ENCODE results near the gene CNIH2. TPM values are rescaled to one million over a fixed set of nuclear protein-coding genes. Genes with fewer than 3 reads are reported as not detected.

The CNIH2 gene
- total RNA-seq, 1 experiment from 2014 or later = 1.3 TPM

- H4K20me1 ChIP-seq (ENCODE audit: insufficient read depth) = no peaks in the 10 kb centered on the region
- RAD21 ChIA-PET (ENCODE audit: low non-redundant PET in 1 of 2, low total read pairs in 2 of 2, uncharacterized antibody in 2 of 2, unreplicated experiment in 2 of 2) = no interaction called here
- peaks cover 10 to 19% of the 10 kb centered on the region in 2 experiments for H3K4me1 ChIP-seq (ENCODE audit: control insufficient read depth in 1 of 2, insufficient read depth in 2 of 2, low read length in 2 of 2)
- no peak within 1 kb of the TSS for H2AFZ ChIP-seq (ENCODE audit: low read depth, low read length, poor library complexity, severe bottlenecking)
- POLR2A ChIA-PET = no interaction called here
- no peak for TF ChIP-seq TCF7L2 (IDR thresholded peaks at IDR 0.05; ENCODE audit: borderline replicate concordance, extremely low read depth, insufficient read depth, insufficient read length)
- TF ChIP-seq EGR1 (IDR thresholded peaks at IDR 0.05; ENCODE audit: low read depth) = no peak
- TF ChIP-seq, protein P1, sequence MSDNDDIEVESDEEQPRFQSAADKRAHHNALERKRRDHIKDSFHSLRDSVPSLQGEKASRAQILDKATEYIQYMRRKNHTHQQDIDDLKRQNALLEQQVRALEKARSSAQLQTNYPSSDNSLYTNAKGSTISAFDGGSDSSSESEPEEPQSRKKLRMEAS (IDR thresholded peaks at IDR 0.05) = no peak
- no peak for TF ChIP-seq CBX3 (IDR thresholded peaks at IDR 0.05; ENCODE audit: low read depth)
- TF ChIP-seq EZH2phosphoT487 (IDR thresholded peaks at IDR 0.05; ENCODE audit: borderline replicate concordance) = no peak
- no peak for TF ChIP-seq FOSL1 (IDR thresholded peaks at IDR 0.05; ENCODE audit: low read depth)
- TF ChIP-seq SP1 (IDR thresholded peaks at IDR 0.05; ENCODE audit: low read depth) = no peak
- TF ChIP-seq ZNF274 (IDR thresholded peaks at IDR 0.05; ENCODE audit: low read depth, low read length) = no peak
- TF ChIP-seq ELF1 (IDR thresholded peaks at IDR 0.05; ENCODE audit: borderline replicate concordance, low read depth) = no peak
- no peak for TF ChIP-seq ATF3 (IDR thresholded peaks at IDR 0.05)
- TF ChIP-seq YY1 (IDR thresholded peaks at IDR 0.05; ENCODE audit: extremely low read depth, insufficient replicate concordance, low read depth, low read length) = no peak
- TF ChIP-seq, protein P2, sequence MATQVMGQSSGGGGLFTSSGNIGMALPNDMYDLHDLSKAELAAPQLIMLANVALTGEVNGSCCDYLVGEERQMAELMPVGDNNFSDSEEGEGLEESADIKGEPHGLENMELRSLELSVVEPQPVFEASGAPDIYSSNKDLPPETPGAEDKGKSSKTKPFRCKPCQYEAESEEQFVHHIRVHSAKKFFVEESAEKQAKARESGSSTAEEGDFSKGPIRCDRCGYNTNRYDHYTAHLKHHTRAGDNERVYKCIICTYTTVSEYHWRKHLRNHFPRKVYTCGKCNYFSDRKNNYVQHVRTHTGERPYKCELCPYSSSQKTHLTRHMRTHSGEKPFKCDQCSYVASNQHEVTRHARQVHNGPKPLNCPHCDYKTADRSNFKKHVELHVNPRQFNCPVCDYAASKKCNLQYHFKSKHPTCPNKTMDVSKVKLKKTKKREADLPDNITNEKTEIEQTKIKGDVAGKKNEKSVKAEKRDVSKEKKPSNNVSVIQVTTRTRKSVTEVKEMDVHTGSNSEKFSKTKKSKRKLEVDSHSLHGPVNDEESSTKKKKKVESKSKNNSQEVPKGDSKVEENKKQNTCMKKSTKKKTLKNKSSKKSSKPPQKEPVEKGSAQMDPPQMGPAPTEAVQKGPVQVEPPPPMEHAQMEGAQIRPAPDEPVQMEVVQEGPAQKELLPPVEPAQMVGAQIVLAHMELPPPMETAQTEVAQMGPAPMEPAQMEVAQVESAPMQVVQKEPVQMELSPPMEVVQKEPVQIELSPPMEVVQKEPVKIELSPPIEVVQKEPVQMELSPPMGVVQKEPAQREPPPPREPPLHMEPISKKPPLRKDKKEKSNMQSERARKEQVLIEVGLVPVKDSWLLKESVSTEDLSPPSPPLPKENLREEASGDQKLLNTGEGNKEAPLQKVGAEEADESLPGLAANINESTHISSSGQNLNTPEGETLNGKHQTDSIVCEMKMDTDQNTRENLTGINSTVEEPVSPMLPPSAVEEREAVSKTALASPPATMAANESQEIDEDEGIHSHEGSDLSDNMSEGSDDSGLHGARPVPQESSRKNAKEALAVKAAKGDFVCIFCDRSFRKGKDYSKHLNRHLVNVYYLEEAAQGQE (IDR thresholded peaks at IDR 0.05; ENCODE audit: low read depth) = no peak
- TF ChIP-seq, protein P3, sequence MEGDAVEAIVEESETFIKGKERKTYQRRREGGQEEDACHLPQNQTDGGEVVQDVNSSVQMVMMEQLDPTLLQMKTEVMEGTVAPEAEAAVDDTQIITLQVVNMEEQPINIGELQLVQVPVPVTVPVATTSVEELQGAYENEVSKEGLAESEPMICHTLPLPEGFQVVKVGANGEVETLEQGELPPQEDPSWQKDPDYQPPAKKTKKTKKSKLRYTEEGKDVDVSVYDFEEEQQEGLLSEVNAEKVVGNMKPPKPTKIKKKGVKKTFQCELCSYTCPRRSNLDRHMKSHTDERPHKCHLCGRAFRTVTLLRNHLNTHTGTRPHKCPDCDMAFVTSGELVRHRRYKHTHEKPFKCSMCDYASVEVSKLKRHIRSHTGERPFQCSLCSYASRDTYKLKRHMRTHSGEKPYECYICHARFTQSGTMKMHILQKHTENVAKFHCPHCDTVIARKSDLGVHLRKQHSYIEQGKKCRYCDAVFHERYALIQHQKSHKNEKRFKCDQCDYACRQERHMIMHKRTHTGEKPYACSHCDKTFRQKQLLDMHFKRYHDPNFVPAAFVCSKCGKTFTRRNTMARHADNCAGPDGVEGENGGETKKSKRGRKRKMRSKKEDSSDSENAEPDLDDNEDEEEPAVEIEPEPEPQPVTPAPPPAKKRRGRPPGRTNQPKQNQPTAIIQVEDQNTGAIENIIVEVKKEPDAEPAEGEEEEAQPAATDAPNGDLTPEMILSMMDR (IDR thresholded peaks at IDR 0.05 in 2 of 3, conservative IDR thresholded peaks at IDR 0.05 in 1 of 3; ENCODE audit: borderline replicate concordance in 1 of 3, insufficient read depth in 1 of 3, low read depth in 2 of 3, low read length in 2 of 3) = no peak
- no peak for TF ChIP-seq RAD21 (IDR thresholded peaks at IDR 0.05; ENCODE audit: low read depth)
- TF ChIP-seq, protein P4, sequence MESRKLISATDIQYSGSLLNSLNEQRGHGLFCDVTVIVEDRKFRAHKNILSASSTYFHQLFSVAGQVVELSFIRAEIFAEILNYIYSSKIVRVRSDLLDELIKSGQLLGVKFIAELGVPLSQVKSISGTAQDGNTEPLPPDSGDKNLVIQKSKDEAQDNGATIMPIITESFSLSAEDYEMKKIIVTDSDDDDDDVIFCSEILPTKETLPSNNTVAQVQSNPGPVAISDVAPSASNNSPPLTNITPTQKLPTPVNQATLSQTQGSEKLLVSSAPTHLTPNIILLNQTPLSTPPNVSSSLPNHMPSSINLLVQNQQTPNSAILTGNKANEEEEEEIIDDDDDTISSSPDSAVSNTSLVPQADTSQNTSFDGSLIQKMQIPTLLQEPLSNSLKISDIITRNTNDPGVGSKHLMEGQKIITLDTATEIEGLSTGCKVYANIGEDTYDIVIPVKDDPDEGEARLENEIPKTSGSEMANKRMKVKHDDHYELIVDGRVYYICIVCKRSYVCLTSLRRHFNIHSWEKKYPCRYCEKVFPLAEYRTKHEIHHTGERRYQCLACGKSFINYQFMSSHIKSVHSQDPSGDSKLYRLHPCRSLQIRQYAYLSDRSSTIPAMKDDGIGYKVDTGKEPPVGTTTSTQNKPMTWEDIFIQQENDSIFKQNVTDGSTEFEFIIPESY (IDR thresholded peaks at IDR 0.05; ENCODE audit: extremely low read depth, insufficient replicate concordance, low read length) = no peak
- TF ChIP-seq SIN3A (IDR thresholded peaks at IDR 0.05; ENCODE audit: low read depth) = no peak
- TF ChIP-seq EZH2 (IDR thresholded peaks at IDR 0.05) = no peak
- no peak for TF ChIP-seq POLR2A (IDR thresholded peaks at IDR 0.05; ENCODE audit: borderline replicate concordance, extremely low read depth, insufficient read depth, insufficient read length)
- BruUV-seq (replicated peaks) = no TSS peak
- H3K27me3 ChIP-seq (ENCODE audit: insufficient read depth, low read length) = no peaks in the 10 kb centered on the region
- no peak within 1 kb of the TSS for H3K4me2 ChIP-seq (ENCODE audit: low read length)
- no peaks in the 10 kb centered on the region for H3K79me2 ChIP-seq (ENCODE audit: insufficient read depth, low read length)
- CTCF ChIA-PET = no interaction called here
- H3K9me2 ChIP-seq (ENCODE audit: insufficient read depth) = no peaks in the 10 kb centered on the region
- H3K36me3 ChIP-seq (ENCODE audit: control insufficient read depth in 1 of 2, insufficient read depth in 2 of 2, low read length in 2 of 2) = no peaks in the 10 kb centered on the region
- H3K9me3 ChIP-seq (ENCODE audit: control insufficient read depth in 1 of 2, insufficient read depth in 1 of 2, low read depth in 1 of 2, low read length in 2 of 2) = no peaks in the 10 kb centered on the region
- H3K9ac ChIP-seq (ENCODE audit: low read length) = no peak within 1 kb of the TSS
- H3K27ac ChIP-seq (ENCODE audit: low read depth, low read length) = no peak within 1 kb of the TSS
- intact Hi-C loops (cut with micrococcal nuclease) = no loop called here
- no peak for ATAC-seq
- no peak within 1 kb of the TSS for H3K4me3 ChIP-seq (replicated peaks in 1 of 2; ENCODE audit: low read depth in 1 of 2, low read length in 2 of 2)
- DNase-seq (ENCODE audit: low read depth, low spot score) = no peak
These were observed 38.9 kb downstream of the CNIH2 start, which contains the start of gene CD248 for GRCh38 chr11:66316849-66317251. Gene CD248 (minus strand): TSS chr11:66317044. CDS start chr11:66317027, 17 bp downstream.

Data from HCT116 (cell line).